Subcutaneous abdominal adipose tissue (tissue), 5 donors: Measurements from ENCODE around the gene BPIFB2.

ENCODE experiments used
- H3K27ac ChIP-seq: one replicate; pipeline ENCODE4 v1.7.0; 2013; ENCODE audit warnings: low read depth, mild to moderate bottlenecking, inconsistent platforms, low read length, moderate library complexity
- H3K27me3 ChIP-seq, 5 donors: one replicate each; pipeline ENCODE4 v1.7.0; 2013; ENCODE audit warnings: low read length in 5 of 5, inconsistent platforms in 1 of 5; ENCODE audit not compliant: control insufficient read depth in 5 of 5, insufficient read depth in 4 of 5
- H3K36me3 ChIP-seq, 5 donors: one replicate each; pipeline ENCODE4 v1.7.0; 2013; ENCODE audit warnings: low read length in 5 of 5; ENCODE audit not compliant: control insufficient read depth in 5 of 5, insufficient read depth in 5 of 5
- H3K4me1 ChIP-seq, 5 donors: one replicate each; pipeline ENCODE4 v1.7.0; 2013; ENCODE audit warnings: low read length in 5 of 5, mild to moderate bottlenecking in 3 of 5, moderate library complexity in 1 of 5; ENCODE audit not compliant: control insufficient read depth in 5 of 5, insufficient read depth in 5 of 5
- H3K4me3 ChIP-seq, 5 donors: one replicate each; pipeline ENCODE4 v1.7.0; 2013; ENCODE audit warnings: low read length in 5 of 5, low read depth in 1 of 5
- H3K9ac ChIP-seq, 5 donors: one replicate each; pipeline ENCODE4 v1.7.0; 2013; ENCODE audit warnings: low read length in 5 of 5, mild to moderate bottlenecking in 4 of 5, moderate library complexity in 3 of 5
- H3K9me3 ChIP-seq, 5 donors: one replicate each; pipeline ENCODE4 v1.7.0; 2013; ENCODE audit warnings: low read length in 5 of 5; ENCODE audit not compliant: control insufficient read depth in 5 of 5
- donor health status: healthy.
- donor health status: healthy.
- donor health status: healthy.
- donor health status: healthy.
- donor health status: healthy.

BPIFB2 gene

DNA sequence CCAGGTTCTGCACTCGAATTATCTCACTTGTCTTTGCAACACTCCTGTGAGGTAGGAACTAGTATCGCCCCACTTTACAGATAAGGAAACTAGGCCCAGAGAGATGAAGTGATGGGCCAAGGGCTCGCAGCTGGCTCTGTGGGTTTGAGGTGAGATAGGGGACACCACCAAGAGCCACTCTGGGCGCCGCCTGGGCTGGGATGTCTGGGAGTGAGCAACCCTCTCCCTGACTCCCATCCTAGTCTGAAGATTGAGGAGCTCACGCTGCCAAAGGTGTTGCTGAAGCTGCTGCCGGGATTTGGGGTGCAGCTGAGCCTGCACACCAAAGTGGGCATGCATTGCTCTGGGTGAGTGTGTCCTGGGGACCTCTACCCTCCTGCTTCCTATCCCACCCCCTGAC is 51.6 kb downstream of the BPIFB2 start:
- Histone ChIP-seq H3K4me1 (peaks cover 0 to 29% (median 11%) of the 10 kb centered on the region in 5 donors), H3K27me3 (peaks cover 0 to 10% (median 0%) of the 10 kb centered on the region in 5 donors), H3K9ac (no peak overlapping the region), H3K27ac (no peak overlapping the region), H3K4me3 (no peak overlapping the region), H3K36me3 (no peaks in the 10 kb centered on the region), H3K9me3 (no peaks in the 10 kb centered on the region)

GRCh38 chr20:33059741-33060390 is 52.4 kb downstream of the BPIFB2 start:
- Histone ChIP-seq H3K9ac (no peak overlapping the region), H3K36me3 (no peaks in the 10 kb centered on the region), H3K27ac (no peak overlapping the region)

GRCh38 chr20:33061658-33062028 is 54.1 kb downstream of the BPIFB2 start:
- Histone ChIP-seq H3K9ac (peak overlapping the region in 1 of 5 donors; percentile 29), H3K9me3 (no peaks in the 10 kb centered on the region), H3K36me3 (no peaks in the 10 kb centered on the region), H3K27ac (no peak overlapping the region), H3K4me3 (no peak overlapping the region), H3K4me1 (peaks cover 0 to 29% (median 11%) of the 10 kb centered on the region in 5 donors), H3K27me3 (no peaks in the 10 kb centered on the region)

More at GRCh38 chr20:33059741-33060390, 52.4 kb downstream of the BPIFB2 start:
- Histone ChIP-seq H3K9me3 (no peaks in the 10 kb centered on the region), H3K4me1 (peaks cover 0 to 29% (median 11%) of the 10 kb centered on the region in 5 donors), H3K4me3 (no peak overlapping the region), H3K27me3 (peaks cover 0 to 8% (median 0%) of the 10 kb centered on the region in 5 donors)

DNA sequence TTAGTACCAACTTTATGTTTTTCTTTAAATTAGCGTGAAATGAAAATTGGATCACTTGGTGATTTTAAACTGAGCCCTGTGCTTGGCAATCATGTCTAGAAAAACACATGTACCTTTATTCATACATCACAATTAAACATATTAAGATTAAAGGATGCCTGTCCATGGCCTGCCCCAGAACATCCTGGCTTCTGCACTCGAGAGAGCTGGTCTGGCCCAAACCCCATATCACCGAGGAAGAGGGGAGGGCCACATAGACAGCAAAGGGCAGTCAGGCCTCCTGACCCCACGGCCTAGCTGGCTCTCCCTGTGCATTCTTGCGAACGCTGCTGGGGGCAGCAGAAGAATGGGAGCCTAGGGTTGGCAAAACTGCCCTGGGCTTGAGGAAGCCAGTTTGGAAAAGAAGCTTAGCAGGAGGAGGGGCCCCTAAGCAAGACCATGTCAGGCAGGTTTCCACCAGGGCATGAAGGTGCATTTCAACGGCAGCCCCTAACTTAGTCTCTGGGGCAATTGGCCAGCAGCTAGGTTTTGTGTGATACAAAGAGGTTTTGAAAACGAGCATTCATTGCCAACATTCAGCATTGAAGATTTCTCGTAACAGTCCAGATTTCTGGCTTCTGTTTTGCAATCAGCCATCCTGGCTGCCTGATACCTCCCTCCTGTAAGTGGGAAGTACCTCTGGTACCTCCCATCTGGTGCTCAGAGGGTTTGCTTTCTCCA is 54.8 kb downstream of the BPIFB2 start:
- H3K36me3 ChIP-seq: no peaks in the 10 kb centered on the region
- peak overlapping the region in 1 of 5 donors; percentile 29 for H3K9ac ChIP-seq
- peak overlapping the region in 1 of 5 donors; percentile 17 for H3K4me3 ChIP-seq
- peaks cover 0 to 29% (median 11%) of the 10 kb centered on the region in 5 donors for H3K4me1 ChIP-seq
- H3K9me3 ChIP-seq: no peaks in the 10 kb centered on the region
- H3K27me3 ChIP-seq: no peaks in the 10 kb centered on the region
- H3K27ac ChIP-seq: no peak overlapping the region

DNA sequence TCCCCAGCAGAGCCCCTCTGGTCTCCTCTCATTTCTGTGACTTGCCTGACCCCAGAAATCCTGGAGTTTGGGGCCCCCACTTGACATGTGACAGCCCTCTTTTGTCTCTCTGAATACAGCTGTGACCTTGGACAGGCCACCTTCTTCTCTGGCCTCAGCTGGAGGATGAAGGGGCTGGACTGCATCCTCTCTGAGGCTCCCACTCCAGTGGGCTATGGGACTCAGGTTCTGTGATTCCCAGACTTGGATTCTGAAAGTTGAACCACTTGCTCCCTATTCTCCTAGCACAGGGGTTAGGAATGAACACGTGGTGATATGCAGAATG is 55.3 kb downstream of the BPIFB2 start:
- no peaks in the 10 kb centered on the region for H3K36me3 ChIP-seq
- no peak overlapping the region for H3K4me3 ChIP-seq
- peaks cover 0 to 29% (median 11%) of the 10 kb centered on the region in 5 donors for H3K4me1 ChIP-seq
- peak overlapping the region in 1 of 5 donors; percentile 23 for H3K9ac ChIP-seq
- H3K27ac ChIP-seq: no peak overlapping the region
- H3K9me3 ChIP-seq: no peaks in the 10 kb centered on the region
- H3K27me3 ChIP-seq: no peaks in the 10 kb centered on the region

DNA sequence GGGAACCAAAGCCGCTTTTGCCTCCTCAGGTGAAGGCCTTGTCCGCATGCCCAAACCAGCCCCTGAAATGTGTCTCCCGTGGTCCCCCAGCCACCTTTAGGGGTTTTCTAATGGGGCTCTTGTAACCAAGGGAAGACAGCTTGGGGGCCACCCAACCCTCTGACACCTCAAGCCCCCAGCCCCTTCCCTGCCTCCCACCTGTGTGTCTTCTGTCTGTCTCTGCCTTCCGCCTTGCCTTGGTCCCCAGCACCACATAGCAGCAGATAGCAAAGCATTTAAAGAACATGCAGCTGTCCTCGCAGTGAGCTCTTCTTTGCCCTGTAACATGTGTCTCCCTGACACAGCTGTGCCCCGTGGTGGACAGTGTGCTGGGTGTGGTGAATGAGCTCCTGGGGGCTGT is 55.8 kb downstream of the BPIFB2 start:
- H3K9ac ChIP-seq: no peak overlapping the region
- no peak overlapping the region for H3K27ac ChIP-seq
- no peaks in the 10 kb centered on the region for H3K36me3 ChIP-seq
- no peaks in the 10 kb centered on the region for H3K9me3 ChIP-seq
- H3K27me3 ChIP-seq: no peaks in the 10 kb centered on the region
- no peak overlapping the region for H3K4me3 ChIP-seq
- peaks cover 0 to 25% (median 8%) of the 10 kb centered on the region in 5 donors for H3K4me1 ChIP-seq

DNA sequence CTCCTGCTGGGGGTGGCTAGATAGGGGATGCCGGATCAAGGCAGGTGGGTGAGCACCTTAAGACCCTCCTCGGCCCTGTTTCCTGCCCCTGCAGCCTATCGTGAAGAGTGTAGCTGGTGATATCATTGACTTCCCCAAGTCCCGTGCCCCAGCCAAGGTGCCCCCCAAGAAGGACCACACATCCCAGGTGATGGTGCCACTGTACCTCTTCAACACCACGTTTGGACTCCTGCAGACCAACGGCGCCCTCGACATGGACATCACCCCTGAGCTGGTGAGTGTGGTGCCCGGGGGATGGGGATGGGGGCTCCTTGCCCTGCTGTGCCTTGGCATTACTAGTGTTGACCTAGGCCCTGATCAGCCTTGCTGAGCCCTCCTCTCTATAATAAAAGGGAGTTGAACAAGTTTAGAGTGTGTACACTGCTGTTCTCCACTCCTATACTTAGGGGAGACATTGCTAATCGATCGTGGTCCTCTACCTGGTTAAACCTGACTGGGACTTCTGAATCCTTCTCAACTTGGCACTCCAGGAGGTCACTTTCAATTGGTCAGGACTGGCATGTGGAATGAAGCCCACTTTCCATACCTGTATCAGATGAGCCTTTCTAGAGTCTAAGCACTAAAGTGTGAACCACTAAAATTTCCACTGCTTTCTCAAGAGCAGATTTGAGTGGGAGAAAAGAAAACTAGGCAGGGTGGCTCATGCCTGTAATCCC is 57.2 kb downstream of the BPIFB2 start:
- no peaks in the 10 kb centered on the region for H3K36me3 ChIP-seq
- peaks cover 0 to 20% (median 7%) of the 10 kb centered on the region in 5 donors for H3K4me1 ChIP-seq
- no peak overlapping the region for H3K27ac ChIP-seq
- no peaks in the 10 kb centered on the region for H3K27me3 ChIP-seq
- H3K9me3 ChIP-seq: no peaks in the 10 kb centered on the region
- H3K9ac ChIP-seq: no peak overlapping the region
- H3K4me3 ChIP-seq: no peak overlapping the region

DNA sequence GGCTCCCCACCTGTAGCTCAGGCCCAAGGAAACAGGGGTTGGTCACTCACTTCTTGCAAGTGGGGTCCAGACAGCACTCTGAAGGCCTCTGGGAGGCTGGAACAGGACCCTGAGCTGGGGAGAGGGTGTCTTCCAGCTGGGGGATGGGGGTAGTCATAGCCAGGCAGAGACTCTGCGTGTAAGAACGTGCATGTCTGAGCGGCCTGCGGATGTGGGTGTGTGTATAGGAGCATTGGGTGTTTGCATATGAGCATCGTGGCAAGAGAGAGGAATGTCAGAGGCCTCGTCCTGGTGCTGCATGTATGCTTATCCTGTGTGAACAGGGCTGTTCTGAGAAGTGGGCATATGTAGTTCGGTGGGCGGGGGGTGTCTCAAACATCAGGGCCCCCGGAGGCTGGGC is 58.3 kb downstream of the BPIFB2 start:
- no peaks in the 10 kb centered on the region for H3K36me3 ChIP-seq
- H3K4me1 ChIP-seq: peaks cover 0 to 20% (median 7%) of the 10 kb centered on the region in 5 donors
- H3K9ac ChIP-seq: no peak overlapping the region
- H3K9me3 ChIP-seq: no peaks in the 10 kb centered on the region
- H3K4me3 ChIP-seq: no peak overlapping the region
- no peak overlapping the region for H3K27ac ChIP-seq
- peaks cover 0 to 3% (median 0%) of the 10 kb centered on the region in 5 donors for H3K27me3 ChIP-seq

DNA sequence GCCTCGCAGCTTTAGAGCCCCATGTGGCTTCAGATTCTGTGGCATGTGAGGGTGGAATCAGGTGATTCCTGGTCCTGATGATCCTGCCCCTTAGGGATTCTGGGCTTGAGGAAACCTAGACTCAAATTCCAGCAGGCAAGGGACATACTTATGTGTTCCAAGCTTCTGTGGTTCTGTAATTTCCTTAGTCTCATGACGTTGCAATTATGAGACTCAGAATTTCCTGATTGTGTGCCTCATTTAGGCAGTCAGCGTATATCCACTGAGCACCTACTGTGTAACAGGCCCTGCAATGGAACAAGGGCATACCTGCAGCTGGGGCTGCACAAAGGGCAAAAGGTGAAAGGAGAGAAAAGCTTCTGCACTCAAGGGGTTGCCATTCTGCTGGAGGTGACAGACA is 60.3 kb downstream of the BPIFB2 start:
- H3K27me3 ChIP-seq: peaks cover 0 to 7% (median 0%) of the 10 kb centered on the region in 5 donors
- no peak overlapping the region for H3K9ac ChIP-seq

More for the DNA sequence above, 60.3 kb downstream of the BPIFB2 start:
- Histone ChIP-seq H3K27ac (no peak overlapping the region), H3K9me3 (no peaks in the 10 kb centered on the region), H3K4me1 (peaks cover 0 to 5% (median 5%) of the 10 kb centered on the region in 5 donors), H3K36me3 (no peaks in the 10 kb centered on the region), H3K4me3 (no peak overlapping the region)
